OCI-LY1 (cell line): ENCODE data around the gene LAMA3.
A peak's percentile ranks its signal among the peaks of the same experiment; 100 is the strongest.

Source experiments
- H2AFZ ChIP-seq: fragments of 200-600 bp; sonication (generic), shearing (Covaris generic); 2 replicates; pipeline ENCODE4 v1.6.0; 2014; ENCODE audit warnings: antibody characterized with exemption, mild to moderate bottlenecking, low read length
- H3F3A ChIP-seq: fragments of 200-600 bp; sonication (generic), shearing (Covaris generic); 2 replicates; pipeline ENCODE4 v1.6.0; 2014; ENCODE audit warnings: mild to moderate bottlenecking, antibody characterized with exemption, low read length, moderate library complexity; ENCODE audit not compliant: insufficient read depth
- H3K27ac ChIP-seq: fragments of 200-600 bp; sonication (generic); 2 replicates; pipeline ENCODE4 v1.5.1; 2014; ENCODE audit warnings: low read length, mixed run types, mild to moderate bottlenecking, low read depth; ENCODE audit not compliant: poor library complexity, severe bottlenecking
- H3K27me3 ChIP-seq: fragments of 200-600 bp; sonication (generic); 2 replicates; pipeline ENCODE4 v1.6.0; 2014; ENCODE audit warnings: antibody characterized with exemption, mild to moderate bottlenecking, low read length, moderate library complexity; ENCODE audit not compliant: insufficient read depth
- H3K36me3 ChIP-seq: fragments of 200-600 bp; sonication (generic); 2 replicates; pipeline ENCODE4 v1.6.1; 2014; ENCODE audit warnings: mild to moderate bottlenecking, antibody characterized with exemption, low read length, moderate library complexity, mixed read lengths; ENCODE audit not compliant: insufficient read depth
- H3K4me1 ChIP-seq: fragments of 200-600 bp; sonication (generic); 2 replicates; pipeline ENCODE4 v1.5.1; 2014; ENCODE audit warnings: mild to moderate bottlenecking, low read length, moderate library complexity; ENCODE audit not compliant: insufficient read depth, severe bottlenecking
- H3K4me2 ChIP-seq: fragments of 200-600 bp; sonication (generic), shearing (Covaris generic); 2 replicates; pipeline ENCODE4 v1.6.1; 2014; ENCODE audit warnings: low read length
- H3K4me3 ChIP-seq: fragments of 200-600 bp; sonication (generic); 2 replicates; pipeline ENCODE4 v1.5.1; 2014; ENCODE audit warnings: low read length, low read depth, mild to moderate bottlenecking, mixed read lengths; ENCODE audit not compliant: poor library complexity, severe bottlenecking
- H3K79me2 ChIP-seq: fragments of 200-600 bp; shearing (Covaris generic); 2 replicates; pipeline ENCODE4 v1.6.1; 2016; ENCODE audit warnings: mixed run types, low read length, mixed read lengths; ENCODE audit not compliant: insufficient read depth
- H3K9ac ChIP-seq: fragments of 200-600 bp; sonication (generic), shearing (Covaris generic); 2 replicates; pipeline ENCODE4 v1.6.1; 2014; ENCODE audit warnings: mild to moderate bottlenecking, low read length, mixed read lengths
- H3K9me2 ChIP-seq: fragments of 200-600 bp; sonication (generic), shearing (Covaris generic); 2 replicates; pipeline ENCODE4 v1.6.1; 2014; ENCODE audit warnings: low read depth, mild to moderate bottlenecking, low read length, mixed read lengths
- H3K9me3 ChIP-seq: fragments of 200-600 bp; shearing (Covaris generic); 2 replicates; pipeline ENCODE4 v1.6.1; 2014; ENCODE audit warnings: low read length, mixed read lengths
- H4K20me1 ChIP-seq: fragments of 200-600 bp; sonication (generic), shearing (Covaris generic); 2 replicates; pipeline ENCODE4 v1.6.0; 2016; ENCODE audit warnings: mild to moderate bottlenecking, low read length; ENCODE audit not compliant: insufficient read depth
- EZH2 ChIP-seq: fragments of 200-600 bp; sonication (generic), shearing (Covaris generic); IDR thresholded peaks from 2 replicates; pipeline ENCODE4 v1.8.0; 2017; ENCODE audit warnings: borderline replicate concordance, mixed run types, mild to moderate bottlenecking, antibody characterized with exemption, low read length, moderate library complexity, mixed read lengths
- TF ChIP-seq, protein P1 (sequence below): fragments of 200-600 bp; sonication (generic), shearing (Covaris generic); IDR thresholded peaks from 2 replicates; pipeline ENCODE4 v1.5.1; 2017; ENCODE audit warnings: mild to moderate bottlenecking, antibody characterized with exemption, low read length, moderate library complexity, mixed read lengths

LAMA3 gene

GRCh38 chr18:23963443-23964165 is 274.4 kb downstream of the LAMA3 start:
- peaks cover 21% of the 10 kb centered on the region for H3K4me1 ChIP-seq
- no peaks in the 10 kb centered on the region for H3K9me3 ChIP-seq
- H3K27ac ChIP-seq = no peak overlapping the region
- H3K36me3 ChIP-seq = no peaks in the 10 kb centered on the region
- no peak overlapping the region for H3K4me3 ChIP-seq
- no peak for TF ChIP-seq EZH2
- TF ChIP-seq, protein P1, sequence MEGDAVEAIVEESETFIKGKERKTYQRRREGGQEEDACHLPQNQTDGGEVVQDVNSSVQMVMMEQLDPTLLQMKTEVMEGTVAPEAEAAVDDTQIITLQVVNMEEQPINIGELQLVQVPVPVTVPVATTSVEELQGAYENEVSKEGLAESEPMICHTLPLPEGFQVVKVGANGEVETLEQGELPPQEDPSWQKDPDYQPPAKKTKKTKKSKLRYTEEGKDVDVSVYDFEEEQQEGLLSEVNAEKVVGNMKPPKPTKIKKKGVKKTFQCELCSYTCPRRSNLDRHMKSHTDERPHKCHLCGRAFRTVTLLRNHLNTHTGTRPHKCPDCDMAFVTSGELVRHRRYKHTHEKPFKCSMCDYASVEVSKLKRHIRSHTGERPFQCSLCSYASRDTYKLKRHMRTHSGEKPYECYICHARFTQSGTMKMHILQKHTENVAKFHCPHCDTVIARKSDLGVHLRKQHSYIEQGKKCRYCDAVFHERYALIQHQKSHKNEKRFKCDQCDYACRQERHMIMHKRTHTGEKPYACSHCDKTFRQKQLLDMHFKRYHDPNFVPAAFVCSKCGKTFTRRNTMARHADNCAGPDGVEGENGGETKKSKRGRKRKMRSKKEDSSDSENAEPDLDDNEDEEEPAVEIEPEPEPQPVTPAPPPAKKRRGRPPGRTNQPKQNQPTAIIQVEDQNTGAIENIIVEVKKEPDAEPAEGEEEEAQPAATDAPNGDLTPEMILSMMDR = 0 out of 2 replicates have a peak, but pooled peaks have one; percentile 5
- H3K79me2 ChIP-seq = no peaks in the 10 kb centered on the region
- H2AFZ ChIP-seq = peak overlapping the region; percentile 86
- H3K27me3 ChIP-seq = no peaks in the 10 kb centered on the region
- H4K20me1 ChIP-seq = no peaks in the 10 kb centered on the region
- no peak overlapping the region for H3K9ac ChIP-seq
- H3K9me2 ChIP-seq = no peaks in the 10 kb centered on the region
- H3F3A ChIP-seq = no peaks in the 10 kb centered on the region
- no peak overlapping the region for H3K4me2 ChIP-seq

- TF ChIP-seq, protein P1 = peak; percentile 23; the same call in 1 of the 2 replicates
- no peak for TF ChIP-seq EZH2
- Histone ChIP-seq H3K4me2 (peak overlapping the region; percentile 25; the same call in 1 of the 2 replicates), H3K9me2 (no peaks in the 10 kb centered on the region), H3K9ac (no peak overlapping the region), H3K36me3 (no peaks in the 10 kb centered on the region), H3K79me2 (no peaks in the 10 kb centered on the region), H3F3A (no peaks in the 10 kb centered on the region), H4K20me1 (no peaks in the 10 kb centered on the region), H2AFZ (peak overlapping the region; percentile 86), H3K4me1 (peaks cover 21% of the 10 kb centered on the region), H3K27me3 (no peaks in the 10 kb centered on the region), H3K4me3 (peak overlapping the region; percentile 34), H3K9me3 (no peaks in the 10 kb centered on the region), H3K27ac (no peak overlapping the region)
Measured at GRCh38 chr18:23964282-23965238, 275.3 kb downstream of the LAMA3 start.

- Histone ChIP-seq H4K20me1 (no peaks in the 10 kb centered on the region), H3K4me1 (peaks cover 35% of the 10 kb centered on the region), H3K27ac (no peak overlapping the region), H3K9me3 (no peaks in the 10 kb centered on the region), H3K4me3 (no peak overlapping the region), H3K79me2 (no peaks in the 10 kb centered on the region), H3F3A (no peaks in the 10 kb centered on the region), H2AFZ (no peak overlapping the region), H3K36me3 (no peaks in the 10 kb centered on the region), H3K27me3 (no peaks in the 10 kb centered on the region), H3K9ac (no peak overlapping the region), H3K9me2 (no peaks in the 10 kb centered on the region), H3K4me2 (no peak overlapping the region)
- no peak for TF ChIP-seq EZH2
- TF ChIP-seq, protein P1 = no peak
Measured at GRCh38 chr18:23966909-23967308, 277.7 kb downstream of the LAMA3 start.
